ENCODE data around the gene UBAC1.

UBAC1 gene

GRCh38 chr9:136007934-136008692, 46.9 kb upstream of the UBAC1 start:
- Histone ChIP-seq H3K4me3 (no peak overlapping the region), H3K27me3 (no peaks in the 10 kb centered on the region), H3K36me3 (peaks cover 13 to 60% (median 27%) of the 10 kb centered on the region in 3 donors), H3K9me3 (no peaks in the 10 kb centered on the region), H3K4me1 (peaks cover 0 to 31% (median 16%) of the 10 kb centered on the region in 4 donors), H3K27ac (no peak overlapping the region)
- intact Hi-C loops (cut with DNase I; ENCODE audit: low total_unique reads): no loop called here
- DNase-seq: no peak
- no peak for TF ChIP-seq CTCF (IDR thresholded peaks at IDR 0.05)

DNA sequence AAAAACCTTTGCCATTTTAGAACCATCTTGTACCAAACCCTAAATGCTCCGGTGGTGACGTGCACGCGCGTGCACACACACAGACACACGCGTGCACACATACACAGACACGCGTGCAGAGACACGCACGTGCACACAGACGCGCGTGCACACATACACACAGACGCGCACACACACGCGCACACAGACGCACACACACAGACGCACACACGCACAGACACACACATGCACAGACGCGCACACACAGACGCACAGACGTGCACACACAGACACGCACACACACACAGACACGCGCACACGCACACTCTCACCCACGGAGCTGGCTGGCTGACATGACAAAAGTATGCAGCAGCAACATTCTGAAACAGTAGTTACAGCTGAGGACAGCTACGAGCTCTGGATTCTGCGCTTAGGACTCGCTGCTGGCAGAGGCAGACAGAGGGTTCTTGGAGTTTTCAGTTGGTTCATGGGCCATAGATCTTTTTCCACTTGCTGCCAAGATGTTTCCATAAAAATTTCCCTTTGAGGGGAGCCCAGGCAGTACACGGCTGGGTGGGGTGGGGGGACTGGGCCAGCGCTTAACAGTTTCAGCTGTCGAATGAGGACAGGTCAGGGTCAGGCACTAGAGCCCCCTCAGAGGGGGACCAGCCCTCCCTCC, 46.2 kb upstream of the UBAC1 start:
- H3K27ac ChIP-seq: no peak overlapping the region
- no peaks in the 10 kb centered on the region for H3K27me3 ChIP-seq
- intact Hi-C loops (cut with DNase I; ENCODE audit: low total_unique reads): no loop called here
- H3K9me3 ChIP-seq: no peaks in the 10 kb centered on the region
- no peak overlapping the region for H3K4me3 ChIP-seq
- peaks cover 10 to 54% (median 24%) of the 10 kb centered on the region in 3 donors for H3K36me3 ChIP-seq
- TF ChIP-seq CTCF (IDR thresholded peaks at IDR 0.05): no peak
- no peak for DNase-seq
- peaks cover 0 to 27% (median 15%) of the 10 kb centered on the region in 4 donors for H3K4me1 ChIP-seq

GRCh38 chr9:136006169-136006568, 45.0 kb upstream of the UBAC1 start:
- no peak for DNase-seq
- Histone ChIP-seq H3K27ac (no peak overlapping the region), H3K4me3 (no peak overlapping the region), H3K27me3 (no peaks in the 10 kb centered on the region), H3K9me3 (no peaks in the 10 kb centered on the region), H3K36me3 (peaks cover 7 to 45% (median 18%) of the 10 kb centered on the region in 3 donors), H3K4me1 (peaks cover 0 to 18% (median 12%) of the 10 kb centered on the region in 4 donors)
- intact Hi-C loops (cut with DNase I; ENCODE audit: low total_unique reads): no loop called here
- TF ChIP-seq CTCF (IDR thresholded peaks at IDR 0.05): no peak

GRCh38 chr9:136004712-136005111, 43.5 kb upstream of the UBAC1 start:
- Histone ChIP-seq H3K27me3 (no peaks in the 10 kb centered on the region), H3K27ac (no peak overlapping the region), H3K9me3 (no peaks in the 10 kb centered on the region), H3K36me3 (peaks cover 0 to 31% (median 13%) of the 10 kb centered on the region in 3 donors), H3K4me3 (no peak overlapping the region), H3K4me1 (peaks cover 0 to 18% (median 12%) of the 10 kb centered on the region in 4 donors)
- no peak for TF ChIP-seq CTCF (IDR thresholded peaks at IDR 0.05)
- intact Hi-C loops (cut with DNase I; ENCODE audit: low total_unique reads): no loop called here
- DNase-seq: no peak

- Histone ChIP-seq H3K4me1 (peaks cover 0 to 18% (median 12%) of the 10 kb centered on the region in 4 donors), H3K27ac (no peak overlapping the region), H3K4me3 (no peak overlapping the region), H3K9me3 (no peaks in the 10 kb centered on the region), H3K36me3 (peaks cover 0 to 26% (median 8%) of the 10 kb centered on the region in 3 donors), H3K27me3 (no peaks in the 10 kb centered on the region)
- DNase-seq: no peak
- no peak for TF ChIP-seq CTCF (IDR thresholded peaks at IDR 0.05)
- intact Hi-C loops (cut with DNase I; ENCODE audit: low total_unique reads): no loop called here
Measured at GRCh38 chr9:136004219-136004618, 43.0 kb upstream of the UBAC1 start.
